GM18868 (cell line): ENCODE measurements around the gene PVRIG.
"Not testable (repeated sequence)": the region's sequence is repeated elsewhere in the genome, so short reads cannot be mapped to it uniquely, and the experiment has no call there.

Experiments used
- ATAC-seq: cut with Tn5 transposase; IDR thresholded peaks from one replicate; pipeline ENCODE4 v1.9.1; 2021; ENCODE audit warnings: mild to moderate bottlenecking, moderate library complexity; ENCODE audit not compliant: unreplicated experiment

Gene PVRIG

DNA sequence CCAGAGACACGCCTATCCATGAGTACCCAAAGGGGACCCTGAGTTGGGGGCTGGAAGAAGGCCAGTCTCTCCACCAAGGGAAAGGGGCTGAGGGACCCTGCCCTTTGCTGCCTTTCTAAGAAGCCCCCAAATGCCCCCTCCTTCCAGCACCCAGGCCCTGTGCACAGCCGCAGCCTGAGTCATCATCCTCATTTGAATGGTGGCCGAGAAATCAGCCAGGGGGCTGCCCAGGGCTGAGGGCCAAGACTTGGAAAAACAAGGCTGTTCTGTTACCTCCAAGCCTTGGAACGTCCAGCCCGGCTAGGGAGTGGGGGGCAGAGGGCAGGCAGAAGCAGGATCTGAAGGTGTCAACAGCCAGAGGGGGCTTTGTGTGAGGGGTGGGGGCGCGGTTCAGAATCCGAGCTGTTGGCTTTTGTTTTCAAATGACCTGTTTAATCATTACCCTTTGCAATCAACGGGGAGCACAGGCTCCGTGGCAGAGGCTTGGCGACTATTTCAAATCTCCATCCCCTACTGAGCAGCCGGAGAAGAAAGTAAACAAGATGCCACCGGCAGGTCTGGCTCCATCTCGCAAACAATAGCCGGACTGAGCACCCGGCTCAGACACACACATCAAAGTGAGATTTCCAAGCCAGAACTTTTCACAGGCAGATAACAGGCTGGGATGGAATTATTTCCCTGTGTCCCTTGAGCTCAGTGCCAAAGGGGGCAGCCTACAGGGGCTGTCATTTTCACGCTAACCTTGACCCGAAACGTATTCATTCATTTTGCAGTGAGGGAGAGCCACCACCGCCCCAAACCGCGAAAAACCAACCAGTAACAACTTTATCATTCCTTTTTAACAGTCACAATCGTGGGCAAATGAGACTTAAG lies 50.5 kb downstream of the PVRIG start:
- ATAC-seq = not testable (repeated sequence)
